Parathyroid adenoma (tissue), 2 donors: ENCODE results near the gene ZMPSTE24.

Experiments used
- H2AFZ ChIP-seq: fragments of 300-600 bp; sonication (generic); one replicate; pipeline ENCODE4 v1.7.0; 2017; ENCODE audit warnings: antibody characterized with exemption, mild to moderate bottlenecking
- H3K27ac ChIP-seq: fragments of 300-600 bp; sonication (generic); one replicate; pipeline ENCODE4 v1.7.0; 2017
- H3K27me3 ChIP-seq: fragments of 300-600 bp; sonication (generic); one replicate; pipeline ENCODE4 v1.7.0; 2017; ENCODE audit warnings: low read length; ENCODE audit not compliant: control insufficient read depth, insufficient read depth
- H3K36me3 ChIP-seq: fragments of 300-600 bp; sonication (generic); one replicate; pipeline ENCODE4 v1.7.0; 2017; ENCODE audit warnings: low read length; ENCODE audit not compliant: control insufficient read depth, insufficient read depth
- H3K4me1 ChIP-seq: fragments of 300-600 bp; sonication (generic); one replicate; pipeline ENCODE4 v1.7.0; 2017; ENCODE audit warnings: control low read depth
- H3K4me2 ChIP-seq: fragments of 300-600 bp; sonication (generic); one replicate; pipeline ENCODE4 v1.7.0; 2017; ENCODE audit warnings: low read length
- H3K4me3 ChIP-seq: fragments of 300-600 bp; sonication (generic); one replicate; pipeline ENCODE4 v1.7.0; 2017; ENCODE audit warnings: low read depth, low read length
- H3K79me2 ChIP-seq: fragments of 300-600 bp; sonication (generic); one replicate; pipeline ENCODE4 v1.7.0; 2017; ENCODE audit warnings: control low read depth
- H3K9ac ChIP-seq: fragments of 300-600 bp; sonication (generic); one replicate; pipeline ENCODE4 v1.7.0; 2017; ENCODE audit warnings: mild to moderate bottlenecking
- H3K9me3 ChIP-seq: fragments of 300-600 bp; sonication (generic); one replicate; pipeline ENCODE4 v1.7.0; 2017; ENCODE audit warnings: low read length; ENCODE audit not compliant: control insufficient read depth
- TF ChIP-seq, protein P1 (sequence below): fragments of 300-600 bp; sonication (generic); IDR thresholded peaks from one replicate; pipeline ENCODE4 v1.7.0; 2017; ENCODE audit warnings: antibody characterized with exemption, mild to moderate bottlenecking
- donor health status: primary hyperparathyroidism.

Gene ZMPSTE24

DNA sequence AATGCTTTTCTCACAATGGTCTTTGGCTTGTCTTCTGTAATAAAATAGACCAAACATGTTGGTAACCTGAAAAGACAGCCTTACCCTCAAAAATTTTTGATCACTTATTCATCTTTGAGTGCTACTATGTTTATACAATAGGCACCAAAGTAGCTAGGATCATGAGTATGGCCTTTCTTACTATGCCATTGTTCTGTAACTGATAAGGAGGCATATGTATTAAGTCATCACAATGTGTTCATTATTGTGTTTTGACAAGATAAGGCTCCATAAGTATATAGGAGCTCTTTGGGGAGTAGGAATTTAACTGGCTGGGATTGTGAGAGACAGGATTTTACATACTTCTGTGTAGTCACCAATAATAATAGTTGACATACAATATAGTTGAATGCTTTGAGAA, 9.6 kb upstream of the ZMPSTE24 start:
- H2AFZ ChIP-seq, result no peak overlapping the region
- no peaks in the 10 kb centered on the region for H3K4me1 ChIP-seq
- TF ChIP-seq, protein P1, sequence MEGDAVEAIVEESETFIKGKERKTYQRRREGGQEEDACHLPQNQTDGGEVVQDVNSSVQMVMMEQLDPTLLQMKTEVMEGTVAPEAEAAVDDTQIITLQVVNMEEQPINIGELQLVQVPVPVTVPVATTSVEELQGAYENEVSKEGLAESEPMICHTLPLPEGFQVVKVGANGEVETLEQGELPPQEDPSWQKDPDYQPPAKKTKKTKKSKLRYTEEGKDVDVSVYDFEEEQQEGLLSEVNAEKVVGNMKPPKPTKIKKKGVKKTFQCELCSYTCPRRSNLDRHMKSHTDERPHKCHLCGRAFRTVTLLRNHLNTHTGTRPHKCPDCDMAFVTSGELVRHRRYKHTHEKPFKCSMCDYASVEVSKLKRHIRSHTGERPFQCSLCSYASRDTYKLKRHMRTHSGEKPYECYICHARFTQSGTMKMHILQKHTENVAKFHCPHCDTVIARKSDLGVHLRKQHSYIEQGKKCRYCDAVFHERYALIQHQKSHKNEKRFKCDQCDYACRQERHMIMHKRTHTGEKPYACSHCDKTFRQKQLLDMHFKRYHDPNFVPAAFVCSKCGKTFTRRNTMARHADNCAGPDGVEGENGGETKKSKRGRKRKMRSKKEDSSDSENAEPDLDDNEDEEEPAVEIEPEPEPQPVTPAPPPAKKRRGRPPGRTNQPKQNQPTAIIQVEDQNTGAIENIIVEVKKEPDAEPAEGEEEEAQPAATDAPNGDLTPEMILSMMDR, result no peak
- no peaks in the 10 kb centered on the region for H3K27me3 ChIP-seq
- no peak overlapping the region for H3K4me2 ChIP-seq
- H3K27ac ChIP-seq, result no peak overlapping the region
- no peaks in the 10 kb centered on the region for H3K79me2 ChIP-seq
- H3K4me3 ChIP-seq, result no peak overlapping the region
- H3K9ac ChIP-seq, result no peak overlapping the region
- H3K9me3 ChIP-seq, result no peaks in the 10 kb centered on the region
- no peaks in the 10 kb centered on the region for H3K36me3 ChIP-seq

DNA sequence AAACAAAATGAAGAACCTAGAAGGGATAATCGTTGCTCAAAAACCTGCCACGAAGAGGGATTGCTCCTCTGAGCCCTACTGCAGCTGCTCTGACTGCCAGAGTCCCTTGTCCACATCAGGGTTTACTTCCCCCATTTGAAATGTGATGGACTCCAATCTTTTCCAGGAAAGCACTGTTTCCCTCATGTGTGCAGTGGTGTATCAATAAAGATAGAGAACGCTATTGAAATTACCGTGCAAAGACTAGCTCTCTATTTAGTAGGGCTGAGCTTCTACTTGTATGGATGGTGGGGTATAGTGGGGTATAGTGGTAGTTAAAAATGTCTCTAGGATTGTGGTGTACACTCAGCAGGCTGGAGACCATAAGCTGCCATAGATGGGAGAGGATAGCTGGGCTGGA, 6.6 kb upstream of the ZMPSTE24 start:
- TF ChIP-seq, protein P1, result no peak
- H3K9ac ChIP-seq, result no peak overlapping the region
- H3K27me3 ChIP-seq, result no peaks in the 10 kb centered on the region
- no peaks in the 10 kb centered on the region for H3K9me3 ChIP-seq
- H3K4me2 ChIP-seq, result no peak overlapping the region
- no peak overlapping the region for H3K27ac ChIP-seq
- no peak overlapping the region for H2AFZ ChIP-seq
- no peaks in the 10 kb centered on the region for H3K36me3 ChIP-seq
- H3K4me1 ChIP-seq, result peaks cover 3% of the 10 kb centered on the region
- no peaks in the 10 kb centered on the region for H3K79me2 ChIP-seq
- H3K4me3 ChIP-seq, result no peak overlapping the region

DNA sequence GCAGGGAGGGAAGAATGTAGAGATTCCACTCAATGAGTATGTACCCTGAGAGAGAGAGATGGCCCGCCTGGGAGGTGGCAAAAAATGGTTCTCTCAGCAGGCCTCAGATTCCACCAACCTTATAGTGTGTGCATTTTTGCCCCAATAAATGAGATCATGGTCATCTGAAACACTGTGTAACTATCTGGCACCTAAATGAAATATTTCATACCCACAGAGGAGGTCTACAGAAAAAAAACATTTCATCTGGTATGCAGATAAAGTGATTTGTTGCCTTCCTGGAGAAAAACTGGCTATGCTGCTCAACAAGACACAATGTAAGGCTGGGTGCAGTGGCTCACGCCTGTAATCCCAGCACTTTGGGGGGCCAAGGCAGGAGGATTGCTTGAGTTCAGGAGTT, 5.4 kb upstream of the ZMPSTE24 start:
- TF ChIP-seq, protein P1, result no peak
- no peak overlapping the region for H3K9ac ChIP-seq
- H3K9me3 ChIP-seq, result no peaks in the 10 kb centered on the region
- H3K4me2 ChIP-seq, result no peak overlapping the region
- H3K4me1 ChIP-seq, result peaks cover 5% of the 10 kb centered on the region
- H3K27me3 ChIP-seq, result no peaks in the 10 kb centered on the region
- no peak overlapping the region for H3K4me3 ChIP-seq
- H3K27ac ChIP-seq, result no peak overlapping the region
- no peaks in the 10 kb centered on the region for H3K79me2 ChIP-seq
- H3K36me3 ChIP-seq, result no peaks in the 10 kb centered on the region
- H2AFZ ChIP-seq, result no peak overlapping the region

DNA sequence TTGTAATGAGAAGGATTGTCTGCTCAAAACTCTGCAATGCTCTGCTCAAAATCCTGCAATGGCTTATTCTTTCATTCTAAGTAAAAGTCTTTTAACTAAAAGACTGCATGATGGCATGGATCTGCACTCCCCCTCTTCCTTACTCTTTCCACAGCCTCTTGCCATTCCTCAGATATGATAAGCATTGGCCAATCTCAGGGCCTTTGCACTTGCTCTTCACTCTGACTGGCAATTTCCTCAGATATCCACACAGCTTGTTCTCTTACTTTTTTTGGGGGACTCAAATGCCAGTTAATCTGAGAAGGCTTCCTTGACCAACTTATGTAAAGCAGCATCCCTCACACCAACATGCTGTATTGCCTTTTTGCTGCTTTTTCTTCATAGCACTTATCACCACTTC, 2.8 kb upstream of the ZMPSTE24 start:
- Histone ChIP-seq H3K9ac (no peak overlapping the region), H3K4me3 (no peak overlapping the region), H3K4me1 (peaks cover 5% of the 10 kb centered on the region), H3K79me2 (no peaks in the 10 kb centered on the region), H3K27me3 (no peaks in the 10 kb centered on the region), H3K4me2 (no peak overlapping the region), H3K27ac (no peak overlapping the region), H2AFZ (no peak overlapping the region), H3K9me3 (no peaks in the 10 kb centered on the region), H3K36me3 (no peaks in the 10 kb centered on the region)
- TF ChIP-seq, protein P1, result no peak

DNA sequence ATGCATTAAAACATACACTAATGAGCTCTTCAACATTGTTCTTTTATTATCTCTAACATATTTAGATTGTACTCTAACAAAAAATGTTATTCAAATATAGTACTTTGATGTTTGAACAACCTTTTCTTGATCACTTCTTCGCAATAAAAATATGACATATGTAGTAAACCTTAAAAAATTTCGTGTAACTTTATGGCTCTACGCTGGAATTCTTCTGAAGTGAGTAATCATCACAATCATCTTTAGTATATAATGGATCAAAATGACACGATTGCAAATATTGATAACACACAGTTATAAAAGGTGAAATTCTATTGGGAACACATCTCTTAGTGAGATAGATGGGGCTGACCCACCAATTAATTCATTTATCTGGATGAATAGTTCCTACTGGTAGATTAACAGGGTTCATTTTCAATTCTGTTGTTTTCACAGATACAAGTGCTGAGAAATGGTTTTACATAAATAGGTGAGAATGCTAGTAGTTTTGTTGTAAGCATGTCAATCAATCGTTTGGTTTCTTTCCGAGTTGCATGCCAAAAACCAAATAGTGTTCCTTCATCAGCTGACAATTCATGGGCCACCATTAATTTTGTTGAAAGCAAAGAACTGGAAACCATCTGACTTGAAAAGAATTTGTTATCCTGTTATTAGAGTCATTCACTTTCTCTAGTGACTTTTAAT, 1.5 kb upstream of the ZMPSTE24 start:
- peak overlapping the region; percentile 85 for H3K4me2 ChIP-seq
- H3K9me3 ChIP-seq, result no peaks in the 10 kb centered on the region
- peaks cover 5% of the 10 kb centered on the region for H3K4me1 ChIP-seq
- H3K27ac ChIP-seq, result peak overlapping the region; percentile 93
- peak overlapping the region; percentile 92 for H3K4me3 ChIP-seq
- H3K27me3 ChIP-seq, result no peaks in the 10 kb centered on the region
- peak overlapping the region; percentile 97 for H2AFZ ChIP-seq
- no peaks in the 10 kb centered on the region for H3K36me3 ChIP-seq
- TF ChIP-seq, protein P1, result no peak
- no peak overlapping the region for H3K9ac ChIP-seq
- H3K79me2 ChIP-seq, result no peaks in the 10 kb centered on the region
